ENCODE data around the gene TNFSF4. TPM values are rescaled to one million over a fixed set of nuclear protein-coding genes. Genes with fewer than 3 reads are reported as not detected.
"Not testable (repeated sequence)": the region's sequence is repeated elsewhere in the genome, so short reads cannot be mapped to it uniquely, and the experiment has no call there.

Gene TNFSF4
- total RNA-seq, 1 experiment from 2014 or later, result 1.8 TPM

DNA sequence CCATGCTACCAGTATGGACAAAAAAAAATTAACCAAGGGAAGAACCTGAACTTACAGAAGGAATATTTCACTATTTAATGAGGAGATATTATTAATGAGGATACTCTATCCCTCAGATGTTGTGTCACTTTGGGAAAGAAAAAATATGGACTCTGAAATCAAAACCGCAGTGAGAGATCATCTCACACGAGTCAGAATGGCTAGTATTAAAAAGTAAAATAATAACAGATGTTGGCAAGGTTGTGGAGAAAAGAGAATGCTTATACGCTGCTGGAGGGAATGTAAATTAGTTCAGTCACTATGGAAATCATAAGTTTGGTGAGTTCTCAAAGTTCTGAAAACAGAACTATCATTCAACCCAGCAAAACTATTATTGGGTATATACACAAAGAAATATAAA lies 30.9 kb downstream of the TNFSF4 start:
- in situ Hi-C loops (cut with HindIII; ENCODE audit: low pct_unique_long_range_greater_than_20kb, low sequenced_read_pairs), result no loop called here
- no peak for DNase-seq (ENCODE audit: low read depth)

DNA sequence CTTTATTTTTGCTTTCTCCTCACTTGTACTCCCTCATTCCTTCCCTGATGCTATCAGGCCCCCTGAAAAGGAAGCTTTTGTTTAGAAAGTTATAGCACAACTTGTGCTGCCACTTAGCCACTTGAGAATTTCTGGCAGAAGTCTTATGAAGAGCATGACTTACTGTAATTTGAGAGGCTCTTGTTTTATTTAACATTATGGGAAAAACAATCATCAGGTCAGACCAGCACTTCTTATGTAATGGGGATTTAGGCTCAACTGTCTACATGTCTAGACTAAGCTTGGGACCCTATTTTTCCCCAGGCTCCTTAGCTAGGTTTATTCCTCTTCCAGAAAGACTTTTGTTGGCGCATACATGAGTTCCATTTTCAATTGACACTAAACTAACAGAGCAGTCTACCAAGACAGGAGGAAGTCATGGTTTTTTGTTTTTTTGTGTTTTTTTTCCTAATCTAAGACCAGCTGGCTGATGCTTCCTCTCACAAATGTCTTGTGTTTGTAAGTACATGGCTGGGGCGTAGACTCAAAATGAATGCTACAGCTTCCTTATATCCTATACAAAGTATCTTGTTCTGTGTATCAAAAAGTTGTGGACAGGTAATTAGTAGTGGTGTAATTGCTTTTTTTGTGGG lies 31.5 kb downstream of the TNFSF4 start:
- no peak for DNase-seq (ENCODE audit: low read depth)
- in situ Hi-C loops (cut with HindIII; ENCODE audit: low pct_unique_long_range_greater_than_20kb, low sequenced_read_pairs), result no loop called here

DNA sequence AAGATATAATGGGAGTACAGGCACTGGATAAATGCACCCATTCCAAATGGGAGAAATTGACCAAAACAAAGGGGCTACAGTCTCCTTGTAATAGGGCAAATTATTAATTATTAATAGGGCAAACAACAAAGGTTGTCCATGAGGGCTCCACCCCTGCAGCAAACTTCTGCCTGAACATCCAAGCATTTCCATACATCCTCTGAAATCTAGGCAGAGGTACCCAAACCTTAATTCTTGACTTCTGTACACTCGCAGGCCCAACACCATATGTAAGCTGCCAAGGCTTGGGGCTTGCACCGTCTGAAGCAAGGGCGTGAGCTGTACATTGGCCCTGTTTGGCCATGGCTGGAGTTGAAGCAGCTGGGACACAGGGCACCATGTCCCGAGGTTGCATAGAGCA lies 33.7 kb downstream of the TNFSF4 start:
- in situ Hi-C loops (cut with HindIII; ENCODE audit: low pct_unique_long_range_greater_than_20kb, low sequenced_read_pairs), result no loop called here
- no peak for DNase-seq (ENCODE audit: low read depth)

DNA sequence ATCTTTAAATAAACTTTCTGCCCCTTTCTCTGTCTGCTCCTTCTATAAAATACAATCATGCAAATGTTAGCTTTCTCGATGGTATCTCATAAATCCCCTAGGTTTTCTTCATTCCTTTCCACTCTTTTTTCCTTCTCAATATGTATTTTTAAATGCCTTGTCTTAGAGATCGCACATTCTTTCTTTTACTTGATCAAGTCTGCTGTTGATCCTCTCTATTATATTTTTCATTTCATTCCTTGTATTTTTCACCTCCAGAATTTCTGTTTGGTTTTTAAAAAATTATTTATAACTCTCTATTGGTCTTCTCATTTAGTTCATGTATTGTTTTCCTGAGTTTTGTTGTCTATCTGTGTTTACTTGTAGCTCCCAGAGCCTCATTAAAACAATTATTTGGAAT lies 36.0 kb downstream of the TNFSF4 start:
- in situ Hi-C loops (cut with HindIII; ENCODE audit: low pct_unique_long_range_greater_than_20kb, low sequenced_read_pairs), result no loop called here
- DNase-seq (ENCODE audit: low read depth), result no peak

DNA sequence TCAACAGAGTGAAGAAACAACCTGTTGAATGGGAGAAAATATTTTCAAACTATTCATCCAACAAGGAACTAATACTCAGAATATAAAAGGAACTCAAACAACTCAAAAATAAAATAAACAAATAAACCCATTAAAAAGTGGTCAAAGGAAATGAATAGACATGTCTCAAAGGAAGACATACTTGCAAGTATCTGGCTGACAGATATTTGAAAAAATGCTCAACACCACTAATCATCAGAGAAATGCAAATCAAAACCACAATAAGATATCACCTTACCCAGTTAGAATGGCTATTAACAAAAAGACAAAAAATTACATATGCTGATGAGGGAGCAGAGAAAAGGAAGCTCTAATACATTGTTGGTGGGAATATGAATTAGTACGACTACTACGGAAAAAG lies 38.2 kb downstream of the TNFSF4 start:
- in situ Hi-C loops (cut with HindIII; ENCODE audit: low pct_unique_long_range_greater_than_20kb, low sequenced_read_pairs), result no loop called here
- no peak for DNase-seq (ENCODE audit: low read depth)

DNA sequence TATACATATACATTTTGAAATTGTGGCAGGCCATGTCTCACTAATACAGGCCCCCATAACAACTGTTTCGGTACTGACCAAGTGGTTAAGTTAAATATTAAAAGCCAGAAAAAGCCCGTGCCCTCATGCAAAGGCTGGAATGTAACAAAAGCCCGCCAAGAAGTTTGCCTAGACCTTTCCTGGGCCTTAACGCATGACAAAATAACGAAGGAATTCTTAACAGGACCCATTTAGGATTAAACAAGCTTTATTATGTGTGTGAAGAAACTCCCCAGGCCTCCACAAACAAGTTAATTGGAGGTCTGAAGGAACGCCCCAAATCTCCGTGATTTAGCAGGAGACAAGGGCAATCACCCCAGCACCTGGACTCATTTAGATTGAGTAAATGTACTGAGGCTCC lies 42.4 kb downstream of the TNFSF4 start:
- in situ Hi-C loops (cut with HindIII; ENCODE audit: low pct_unique_long_range_greater_than_20kb, low sequenced_read_pairs), result no loop called here
- DNase-seq (ENCODE audit: low read depth), result no peak

DNA sequence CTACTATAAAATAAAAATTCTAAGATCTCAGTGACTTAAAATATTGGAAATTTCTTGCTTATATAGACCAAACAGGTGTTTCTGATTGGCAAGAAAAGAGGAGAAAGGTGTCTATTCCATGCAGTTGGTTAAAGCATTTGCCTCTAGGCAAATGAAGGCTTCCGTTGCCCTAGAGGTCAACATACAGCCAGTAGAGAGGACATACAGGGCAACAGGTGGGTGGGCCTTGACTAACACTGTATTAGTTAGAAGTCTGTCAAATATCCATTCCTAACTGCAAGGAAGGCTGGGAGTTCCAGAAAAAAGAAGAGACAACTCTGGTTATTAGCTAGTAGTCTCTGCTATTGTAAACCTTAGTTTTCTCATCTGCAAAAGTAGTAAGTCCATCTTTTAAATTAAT lies 43.0 kb downstream of the TNFSF4 start:
- in situ Hi-C loops (cut with HindIII; ENCODE audit: low pct_unique_long_range_greater_than_20kb, low sequenced_read_pairs), result no loop called here
- no peak for DNase-seq (ENCODE audit: low read depth)

DNA sequence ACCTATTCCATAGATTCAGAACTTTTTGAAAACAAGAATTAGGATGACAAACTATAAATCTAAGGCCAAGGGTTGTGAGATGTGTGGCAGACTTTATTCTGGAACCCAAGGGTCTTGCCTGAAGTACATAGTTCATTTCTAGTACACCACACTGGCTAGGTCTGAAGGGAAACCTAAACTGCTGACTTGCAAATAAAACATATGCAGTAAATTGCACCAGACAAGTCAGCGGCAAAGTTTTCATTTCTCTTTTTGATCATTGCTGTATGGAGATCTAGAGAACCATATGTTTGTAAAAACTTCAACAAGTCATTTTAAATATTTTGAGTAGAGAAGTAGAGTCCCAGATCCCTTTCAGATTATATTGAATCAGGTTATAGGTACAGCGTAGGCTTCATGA lies 43.9 kb downstream of the TNFSF4 start:
- DNase-seq (ENCODE audit: low read depth), result no peak
- in situ Hi-C loops (cut with HindIII; ENCODE audit: low pct_unique_long_range_greater_than_20kb, low sequenced_read_pairs), result no loop called here

DNA sequence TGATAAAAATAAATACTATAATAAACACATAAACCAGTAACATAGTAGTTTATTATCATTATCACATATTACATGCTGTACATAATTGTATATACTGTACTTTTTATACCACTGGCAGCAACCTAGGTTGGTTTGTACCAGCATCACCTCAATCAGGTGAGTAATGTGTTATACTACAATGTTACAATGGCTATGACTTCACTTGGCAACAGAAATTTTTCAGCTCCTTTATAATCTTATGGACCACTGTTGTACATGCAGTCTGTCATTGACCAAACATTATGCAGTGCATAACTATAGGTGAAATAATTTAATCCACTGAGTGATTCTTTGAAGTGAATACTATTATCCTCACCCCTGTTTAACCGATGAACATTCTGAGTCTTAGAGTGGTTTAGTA lies 44.5 kb downstream of the TNFSF4 start:
- DNase-seq (ENCODE audit: low read depth), result no peak
- in situ Hi-C loops (cut with HindIII; ENCODE audit: low pct_unique_long_range_greater_than_20kb, low sequenced_read_pairs), result no loop called here

DNA sequence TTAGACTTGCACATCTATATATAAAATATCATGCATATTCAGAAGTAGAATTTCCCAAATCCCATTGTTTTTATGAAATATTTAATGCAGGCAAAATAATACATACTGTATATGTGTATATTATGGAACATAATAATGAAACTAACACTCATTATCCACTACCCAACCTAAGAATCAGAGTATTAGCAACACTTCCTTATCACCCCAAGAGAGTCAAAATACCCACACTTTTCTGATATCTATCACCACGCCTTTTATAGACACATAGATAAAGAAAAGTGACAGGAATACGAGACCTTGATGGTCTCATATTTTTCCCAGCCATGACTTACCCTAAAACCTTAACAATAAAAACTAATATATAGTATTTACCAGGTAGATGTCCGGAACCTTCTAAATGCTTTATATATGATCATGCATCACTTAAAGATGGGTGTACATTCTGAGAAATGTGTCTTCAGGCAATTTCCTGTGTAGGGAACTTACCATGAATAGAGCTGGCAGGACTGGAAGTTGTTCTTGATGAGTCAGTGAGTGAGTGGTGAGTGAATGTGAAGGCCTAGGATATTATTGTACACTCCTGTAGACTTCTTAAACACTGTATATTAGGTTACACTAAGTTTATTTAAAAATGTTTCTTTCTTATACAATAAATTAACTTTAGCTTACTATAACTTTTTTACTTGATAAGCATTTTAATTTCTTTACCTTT lies 45.5 kb downstream of the TNFSF4 start:
- DNase-seq (ENCODE audit: low read depth), result no peak
- in situ Hi-C loops (cut with HindIII; ENCODE audit: low pct_unique_long_range_greater_than_20kb, low sequenced_read_pairs), result no loop called here

DNA sequence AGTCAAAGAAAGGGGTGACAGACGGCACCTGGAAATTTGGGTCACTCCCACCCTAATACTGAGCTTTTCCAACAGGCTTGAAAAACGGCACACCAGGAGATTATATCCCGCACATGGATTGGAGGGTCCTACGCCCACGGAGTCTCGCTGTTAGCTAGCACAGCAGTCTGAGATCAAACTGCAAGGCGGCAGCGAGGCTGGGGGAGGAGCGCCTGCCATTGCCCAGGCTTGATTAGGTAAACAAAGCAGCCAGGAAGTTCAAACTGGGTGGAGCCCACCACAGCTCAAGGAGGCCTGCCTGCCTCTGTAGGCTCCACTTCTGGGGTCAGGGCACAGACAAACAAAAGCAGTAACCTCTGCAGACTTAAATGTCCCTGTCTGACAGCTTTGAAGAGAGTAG lies 53.2 kb downstream of the TNFSF4 start:
- in situ Hi-C loops (cut with HindIII; ENCODE audit: low pct_unique_long_range_greater_than_20kb, low sequenced_read_pairs); DNase-seq (ENCODE audit: low read depth): not testable (repeated sequence)

DNA sequence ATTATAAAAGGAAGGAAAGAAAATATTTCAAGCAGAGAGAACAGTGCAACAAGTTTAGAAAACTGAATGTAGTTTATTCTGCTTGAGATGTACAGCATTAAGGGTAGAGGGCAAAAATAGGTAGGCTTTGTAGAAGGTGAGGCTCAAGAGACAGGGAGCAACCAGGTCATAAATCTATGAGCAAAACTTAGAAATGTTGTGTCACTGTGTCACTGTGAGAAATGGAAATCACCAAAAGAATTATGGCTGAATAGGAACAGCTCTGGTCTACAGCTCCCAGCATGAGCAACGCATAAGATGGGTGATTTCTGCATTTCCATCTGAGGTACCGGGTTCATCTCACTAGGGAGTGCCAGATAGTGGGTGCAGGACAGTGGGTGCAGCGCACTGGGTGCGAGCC lies 53.6 kb downstream of the TNFSF4 start:
- in situ Hi-C loops (cut with HindIII; ENCODE audit: low pct_unique_long_range_greater_than_20kb, low sequenced_read_pairs), result no loop called here
- DNase-seq (ENCODE audit: low read depth), result no peak

DNA sequence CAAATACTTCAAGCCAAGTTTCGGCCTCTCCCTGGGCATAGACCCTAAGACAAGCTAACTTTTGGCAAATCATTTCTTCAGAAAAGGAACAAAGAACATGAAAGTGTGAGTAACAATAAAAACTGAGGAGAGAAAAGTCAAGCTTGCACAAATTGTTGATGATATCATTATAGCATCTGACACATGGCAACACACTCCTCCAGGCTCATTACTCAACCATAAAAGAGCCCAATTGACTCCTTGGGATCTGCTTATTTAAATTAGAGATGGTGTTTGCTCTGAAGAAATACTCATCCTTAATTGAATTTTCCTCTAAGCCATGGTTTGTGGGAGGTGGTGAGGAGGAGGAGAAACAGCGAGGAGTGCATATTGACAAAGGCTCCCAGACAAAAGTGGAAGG lies 54.5 kb downstream of the TNFSF4 start:
- in situ Hi-C loops (cut with HindIII; ENCODE audit: low pct_unique_long_range_greater_than_20kb, low sequenced_read_pairs), result no loop called here
- no peak for DNase-seq (ENCODE audit: low read depth)

DNA sequence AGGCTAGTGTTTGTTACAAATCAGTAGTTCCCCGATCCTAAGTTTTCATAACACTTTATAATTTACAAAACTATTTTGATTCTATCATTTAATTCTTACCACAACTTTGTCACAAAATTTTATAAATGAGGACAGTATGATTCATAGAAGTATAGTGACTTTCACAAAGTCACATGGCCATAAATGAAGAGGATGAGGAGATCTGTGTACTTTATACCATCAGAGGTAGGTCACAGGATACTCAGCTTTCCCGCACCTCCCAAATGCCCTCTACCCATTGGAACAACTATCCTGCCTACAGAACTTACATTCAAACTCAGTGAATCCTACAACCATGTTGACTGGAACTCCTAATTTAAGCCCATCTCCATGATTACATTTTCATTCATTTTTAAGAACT lies 56.3 kb downstream of the TNFSF4 start:
- DNase-seq (ENCODE audit: low read depth), result no peak

DNA sequence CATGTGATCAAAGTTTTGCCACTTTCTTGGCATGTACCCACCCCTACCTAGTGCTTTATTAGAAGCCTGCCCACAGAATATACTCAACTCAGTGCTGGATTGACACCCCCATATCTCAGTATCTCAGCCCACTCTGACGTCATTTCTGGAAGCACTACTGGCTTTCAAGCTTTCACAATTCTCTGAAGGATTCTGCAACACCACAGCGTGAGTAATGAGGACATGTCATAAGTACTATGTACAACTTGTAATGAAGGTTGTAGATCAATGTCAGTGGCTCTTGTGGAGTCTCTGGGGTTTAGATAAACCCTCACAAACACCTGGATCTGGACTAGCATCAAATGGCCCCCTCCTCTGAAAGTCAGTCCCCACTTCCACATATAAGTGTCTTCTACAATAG lies 57.2 kb downstream of the TNFSF4 start:
- in situ Hi-C loops (cut with HindIII; ENCODE audit: low pct_unique_long_range_greater_than_20kb, low sequenced_read_pairs), result no loop called here
- DNase-seq (ENCODE audit: low read depth), result no peak

More for the DNA sequence above, 56.3 kb downstream of the TNFSF4 start:
- in situ Hi-C loops (cut with HindIII; ENCODE audit: low pct_unique_long_range_greater_than_20kb, low sequenced_read_pairs), result no loop called here

DNA sequence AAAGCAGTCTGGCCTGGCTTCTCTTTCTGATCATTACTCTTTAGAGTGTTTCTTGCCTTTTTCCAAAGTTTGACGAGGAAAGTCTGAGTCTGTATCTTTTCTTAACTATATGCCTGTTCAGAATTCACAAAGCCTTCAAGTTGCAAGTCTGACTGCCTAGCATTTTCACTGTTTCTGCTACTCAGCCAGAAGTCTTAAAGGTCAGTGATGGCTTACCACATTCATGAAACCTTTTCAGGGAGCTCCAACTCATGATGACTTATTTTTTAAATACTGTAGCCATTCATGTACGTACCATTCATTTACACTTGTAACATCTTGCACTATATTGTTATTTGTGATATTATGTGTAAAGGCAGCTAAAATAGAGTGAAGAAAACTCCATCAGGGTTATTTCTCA lies 58.2 kb downstream of the TNFSF4 start:
- in situ Hi-C loops (cut with HindIII; ENCODE audit: low pct_unique_long_range_greater_than_20kb, low sequenced_read_pairs), result no loop called here
- DNase-seq (ENCODE audit: low read depth), result no peak

DNA sequence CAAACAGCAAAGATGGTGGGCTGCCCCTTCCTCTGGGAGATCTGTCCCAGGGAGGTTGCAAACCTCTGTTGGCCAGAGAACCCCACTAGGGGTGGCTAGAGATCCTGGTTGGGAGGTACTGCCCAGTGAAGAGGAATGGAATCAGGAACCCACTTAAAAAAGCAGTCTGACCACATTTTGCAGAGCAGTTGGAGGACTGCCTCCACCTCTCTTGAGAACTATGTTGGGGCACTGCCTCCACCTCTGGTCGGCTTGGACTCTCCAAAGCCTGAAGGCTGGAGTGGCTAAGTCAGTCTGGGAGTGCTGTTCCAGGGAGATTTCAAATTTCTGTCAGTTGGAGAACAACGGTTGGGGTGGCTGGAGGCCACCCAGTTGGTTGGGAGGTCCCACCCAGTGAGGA lies 58.6 kb downstream of the TNFSF4 start:
- no peak for DNase-seq (ENCODE audit: low read depth)
- in situ Hi-C loops (cut with HindIII; ENCODE audit: low pct_unique_long_range_greater_than_20kb, low sequenced_read_pairs), result no loop called here

DNA sequence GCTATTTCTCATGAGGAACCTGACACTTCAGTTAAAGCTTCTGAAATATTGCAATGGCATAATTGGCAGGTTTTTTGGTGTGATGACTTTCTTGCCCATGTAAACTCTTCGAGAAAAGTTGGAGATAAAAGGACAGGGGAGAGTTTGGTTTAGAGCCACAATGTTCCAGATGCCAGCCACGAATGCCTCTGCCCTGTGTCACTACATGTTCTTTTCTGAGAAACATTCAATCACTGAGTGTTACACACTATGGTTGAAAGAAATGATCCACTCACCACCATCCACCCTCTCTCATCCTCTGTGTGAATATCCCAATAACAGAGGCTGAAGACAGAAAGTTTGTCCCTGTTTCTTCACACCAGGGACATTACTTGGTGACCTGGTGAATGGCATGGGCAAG lies 66.4 kb downstream of the TNFSF4 start:
- in situ Hi-C loops (cut with HindIII; ENCODE audit: low pct_unique_long_range_greater_than_20kb, low sequenced_read_pairs), result no loop called here
- no peak for DNase-seq (ENCODE audit: low read depth)

DNA sequence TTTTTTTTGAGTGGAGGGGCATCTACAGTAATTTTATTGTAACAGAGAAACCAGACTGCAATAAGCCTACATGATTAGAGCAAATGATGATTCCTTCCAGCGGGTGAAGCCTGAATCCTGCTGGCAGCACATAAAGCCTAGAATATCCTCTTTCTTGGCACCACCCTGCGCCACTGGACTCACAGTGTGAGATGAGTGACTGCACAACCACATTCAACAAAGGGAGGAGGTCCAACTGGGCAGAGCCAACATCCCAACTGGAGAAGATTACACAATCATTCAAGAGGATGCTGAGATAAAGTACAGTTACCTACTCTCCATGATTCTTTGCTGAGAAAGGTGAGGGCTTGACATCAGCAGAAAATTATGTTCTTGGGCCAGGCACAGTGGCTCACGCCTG lies 67.4 kb downstream of the TNFSF4 start:
- no peak for DNase-seq (ENCODE audit: low read depth)
- in situ Hi-C loops (cut with HindIII; ENCODE audit: low pct_unique_long_range_greater_than_20kb, low sequenced_read_pairs), result no loop called here

DNA sequence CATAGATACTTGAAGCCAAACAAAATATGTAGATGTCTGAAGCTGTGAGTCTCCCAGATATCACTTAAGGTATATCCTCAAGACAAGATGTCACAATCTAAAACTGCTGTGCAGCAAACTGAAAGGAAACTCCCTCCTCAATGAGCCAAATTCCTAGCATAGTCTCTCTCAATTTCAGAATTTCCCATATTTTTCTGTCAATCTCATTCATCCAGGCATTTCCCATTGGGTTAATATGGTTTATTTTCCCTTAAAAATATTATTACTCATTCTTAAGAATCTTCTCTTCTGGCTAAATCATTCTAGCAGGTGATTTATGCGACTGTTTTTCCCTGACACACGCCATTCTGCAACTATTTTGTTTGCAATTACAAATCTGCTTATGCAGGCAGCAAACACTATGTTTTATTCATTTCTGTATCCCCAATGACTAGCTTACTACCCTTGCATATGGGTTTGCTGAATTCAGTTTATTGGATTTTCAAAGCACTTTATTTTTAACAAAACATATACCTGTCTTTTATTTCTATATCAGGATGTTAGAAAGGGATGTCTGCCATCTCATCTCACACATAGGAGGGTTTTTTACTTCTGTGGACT lies 69.9 kb downstream of the TNFSF4 start:
- DNase-seq (ENCODE audit: low read depth), result no peak
- in situ Hi-C loops (cut with HindIII; ENCODE audit: low pct_unique_long_range_greater_than_20kb, low sequenced_read_pairs), result no loop called here
